ENCODE data around the gene ZNRD2. TPM values are rescaled to one million over a fixed set of nuclear protein-coding genes. Genes with fewer than 3 reads are reported as not detected.

ZNRD2 gene
- total RNA-seq, 1 experiment from 2014 or later = 45.8 TPM

DNA sequence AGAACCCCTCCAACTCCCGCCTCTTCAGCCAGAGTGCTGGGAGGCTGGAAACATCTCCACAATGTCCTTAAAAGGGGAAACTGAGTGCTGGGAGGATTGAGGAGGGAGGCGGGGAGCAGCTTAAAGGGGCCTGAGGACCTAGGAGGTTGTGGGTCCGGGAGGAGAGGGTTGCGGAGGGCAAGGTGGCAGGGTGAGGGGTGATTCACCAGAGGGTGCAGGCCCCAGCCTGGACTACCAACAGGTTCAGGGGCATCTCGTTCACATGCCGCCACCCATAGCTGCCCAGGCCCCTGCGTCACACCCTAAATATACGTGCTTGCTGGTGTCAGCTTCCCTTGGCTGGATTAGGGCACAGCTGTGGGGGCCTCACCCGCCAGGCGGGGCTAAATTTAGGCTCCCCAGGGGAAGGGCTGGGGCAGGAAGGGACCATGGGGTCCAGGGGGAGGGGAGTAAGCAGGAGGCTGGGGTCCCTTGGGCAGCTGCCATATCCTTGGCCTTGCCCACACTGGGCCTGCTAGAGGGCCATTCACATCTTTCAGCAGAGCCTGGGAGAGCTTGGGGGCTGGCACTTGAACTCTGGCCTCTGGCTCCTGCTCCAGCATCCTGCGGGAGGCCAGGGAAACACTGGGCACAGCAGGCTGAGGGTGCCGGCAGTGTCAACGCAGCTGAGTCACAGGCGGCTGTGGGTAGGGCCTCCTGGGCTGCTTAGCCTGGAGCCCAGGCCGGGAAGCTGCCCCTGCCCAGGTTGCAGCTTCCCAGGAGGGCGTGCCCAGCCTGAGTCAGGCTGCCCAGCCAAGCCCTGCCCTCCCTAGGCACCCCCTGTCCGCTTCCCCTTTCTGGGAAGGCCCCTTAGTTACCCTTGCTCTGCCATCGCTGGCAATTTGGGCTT, 6.8 kb downstream of the ZNRD2 start:
- Mint-ChIP-seq H3K27ac (no peak overlapping the region), H3K9me3 (no peaks in the 10 kb centered on the region), H3K36me3 (ENCODE audit: insufficient read depth in 1 of 3, low read depth in 3 of 3) (peaks cover 2 to 7% (median 4%) of the 10 kb centered on the region in 3 experiments; a peak in 4 of 7 replicates), H3K27me3 (ENCODE audit: low read depth) (peaks cover 31% of the 10 kb centered on the region), H3K4me3 (peak overlapping the region; percentile 60 to 73), H3K4me1 (peaks cover 20 to 36% of the 10 kb centered on the region in 2 experiments)
- H3K9ac ChIP-seq (ENCODE audit: extremely low read depth, insufficient read length, low read length) = no peak overlapping the region
- H3K27ac ChIP-seq (ENCODE audit: insufficient read length, low read depth, low read length) = no peak overlapping the region
- no peak overlapping the region for H3K14ac ChIP-seq (ENCODE audit: insufficient read depth, low read length)
- no peaks in the 10 kb centered on the region for H3K79me2 ChIP-seq (ENCODE audit: insufficient read depth, low read length)
- no peak overlapping the region for H4K5ac ChIP-seq (ENCODE audit: insufficient read length, low read depth, low read length)
- H2BK120ac ChIP-seq (ENCODE audit: low read depth, low read length, poor library complexity, severe bottlenecking) = no peak overlapping the region
- H2BK20ac ChIP-seq (ENCODE audit: low read depth, low read length, poor library complexity, severe bottlenecking) = no peak overlapping the region
- H3K4me1 ChIP-seq (ENCODE audit: insufficient read depth, low read length) = no peaks in the 10 kb centered on the region
- H4K20me1 ChIP-seq (ENCODE audit: control insufficient read depth, insufficient read depth, insufficient read length) = no peaks in the 10 kb centered on the region
- no peak overlapping the region for H4K8ac ChIP-seq (replicated peaks; ENCODE audit: insufficient read length, low read depth, low read length)
- no peak overlapping the region for H2BK5ac ChIP-seq (ENCODE audit: insufficient read length, low read length)
- no peak overlapping the region for H4K91ac ChIP-seq (ENCODE audit: insufficient read length, low read depth, low read length)
- H3K23me2 ChIP-seq (ENCODE audit: insufficient read length, low read depth, low read length, poor library complexity, severe bottlenecking) = peaks cover 8% of the 10 kb centered on the region
- WGBS (ENCODE audit: extremely low coverage, insufficient read length, low lambda C conversion rate) = no CpG with 5 or more reads among the region's 18 CpGs
- no peak for DNase-seq
- H3K4me2 ChIP-seq (ENCODE audit: insufficient read depth, insufficient read length, low read length) = no peak overlapping the region
- no peak overlapping the region for H2AK5ac ChIP-seq (ENCODE audit: insufficient read length, low read length)
- no peak overlapping the region for H3K4ac ChIP-seq (ENCODE audit: low read depth, low read length)
- H3K23ac ChIP-seq (ENCODE audit: insufficient read length, low read depth, low read length) = no peak overlapping the region
- H3K56ac ChIP-seq (ENCODE audit: insufficient read length, low read depth, low read length) = no peak overlapping the region
- H2AFZ ChIP-seq (ENCODE audit: low read length) = no peak overlapping the region
- no peak overlapping the region for H2BK12ac ChIP-seq (ENCODE audit: insufficient read length, low read depth, low read length)
- TF ChIP-seq, protein P1, sequence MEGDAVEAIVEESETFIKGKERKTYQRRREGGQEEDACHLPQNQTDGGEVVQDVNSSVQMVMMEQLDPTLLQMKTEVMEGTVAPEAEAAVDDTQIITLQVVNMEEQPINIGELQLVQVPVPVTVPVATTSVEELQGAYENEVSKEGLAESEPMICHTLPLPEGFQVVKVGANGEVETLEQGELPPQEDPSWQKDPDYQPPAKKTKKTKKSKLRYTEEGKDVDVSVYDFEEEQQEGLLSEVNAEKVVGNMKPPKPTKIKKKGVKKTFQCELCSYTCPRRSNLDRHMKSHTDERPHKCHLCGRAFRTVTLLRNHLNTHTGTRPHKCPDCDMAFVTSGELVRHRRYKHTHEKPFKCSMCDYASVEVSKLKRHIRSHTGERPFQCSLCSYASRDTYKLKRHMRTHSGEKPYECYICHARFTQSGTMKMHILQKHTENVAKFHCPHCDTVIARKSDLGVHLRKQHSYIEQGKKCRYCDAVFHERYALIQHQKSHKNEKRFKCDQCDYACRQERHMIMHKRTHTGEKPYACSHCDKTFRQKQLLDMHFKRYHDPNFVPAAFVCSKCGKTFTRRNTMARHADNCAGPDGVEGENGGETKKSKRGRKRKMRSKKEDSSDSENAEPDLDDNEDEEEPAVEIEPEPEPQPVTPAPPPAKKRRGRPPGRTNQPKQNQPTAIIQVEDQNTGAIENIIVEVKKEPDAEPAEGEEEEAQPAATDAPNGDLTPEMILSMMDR (conservative IDR thresholded peaks at IDR 0.05) = no peak
- H3K79me1 ChIP-seq (ENCODE audit: insufficient read depth, low read depth, low read length, poor library complexity, severe bottlenecking) = no peaks in the 10 kb centered on the region
- peaks cover 8% of the 10 kb centered on the region; the same call in 1 of the 2 replicates for H3K27me3 ChIP-seq (ENCODE audit: insufficient read depth, low read length)
- H2BK15ac ChIP-seq (ENCODE audit: low read depth, low read length) = no peak overlapping the region; the same call in 1 of the 2 replicates
- H3K9me3 ChIP-seq (ENCODE audit: control insufficient read depth, low read depth, low read length) = no peaks in the 10 kb centered on the region
- no peak overlapping the region for H3K18ac ChIP-seq (ENCODE audit: insufficient read length, low read depth, low read length)
- no peak overlapping the region for H3T11ph ChIP-seq (ENCODE audit: low read length)

Measured in H9 (cell line).